ENCODE measurements around the gene ADGRV1. TPM values are rescaled to one million over a fixed set of nuclear protein-coding genes. Genes with fewer than 3 reads are reported as not detected.
A peak's percentile ranks its signal among the peaks of the same experiment; 100 is the strongest.
"Not testable (repeated sequence)": the region's sequence is repeated elsewhere in the genome, so short reads cannot be mapped to it uniquely, and the experiment has no call there.

ADGRV1 gene
- polyA plus RNA-seq, 10 donors = 0.19 to 8.6 (median 0.98) TPM

DNA sequence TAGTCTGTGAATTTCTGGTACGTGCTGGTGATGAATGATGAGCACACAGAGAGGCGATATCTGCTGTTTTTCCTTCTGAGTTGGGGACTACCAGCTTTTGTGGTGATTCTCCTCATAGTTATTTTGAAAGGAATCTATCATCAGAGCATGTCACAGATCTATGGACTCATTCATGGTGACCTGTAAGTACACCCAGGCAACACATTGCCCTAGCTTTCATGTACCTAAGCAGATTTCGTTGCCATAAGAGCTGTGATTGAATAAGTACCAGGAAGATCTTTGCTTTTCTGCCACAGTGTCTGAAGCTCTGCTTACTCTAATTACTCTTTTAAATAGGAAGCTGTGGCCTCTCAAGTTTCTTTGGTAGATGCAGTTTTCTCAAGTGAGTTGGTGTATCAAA is 426.7 kb downstream of the ADGRV1 start:
- no peak for DNase-seq

DNA sequence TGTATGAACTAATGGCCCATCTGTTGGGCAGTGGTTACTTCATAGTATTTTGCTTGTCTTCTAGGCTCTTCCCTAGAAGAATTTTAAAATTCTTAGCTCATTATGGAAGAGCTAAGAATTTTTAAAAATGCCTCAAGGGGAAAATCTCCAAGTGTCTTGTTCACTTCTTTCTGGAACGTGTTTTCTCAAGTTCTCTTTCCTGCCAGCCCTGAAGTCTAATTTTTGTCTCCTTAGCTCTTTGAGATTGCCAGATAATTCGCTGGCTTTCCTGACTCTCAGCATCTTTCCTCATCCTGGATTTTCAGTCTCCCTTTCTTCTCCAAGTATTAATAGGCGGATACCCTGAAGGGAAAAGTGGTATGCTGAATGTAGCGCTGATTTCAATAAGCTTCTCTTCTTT is 429.1 kb downstream of the ADGRV1 start:
- DNase-seq = peak; percentile 11 to 75 (median 66)

DNA sequence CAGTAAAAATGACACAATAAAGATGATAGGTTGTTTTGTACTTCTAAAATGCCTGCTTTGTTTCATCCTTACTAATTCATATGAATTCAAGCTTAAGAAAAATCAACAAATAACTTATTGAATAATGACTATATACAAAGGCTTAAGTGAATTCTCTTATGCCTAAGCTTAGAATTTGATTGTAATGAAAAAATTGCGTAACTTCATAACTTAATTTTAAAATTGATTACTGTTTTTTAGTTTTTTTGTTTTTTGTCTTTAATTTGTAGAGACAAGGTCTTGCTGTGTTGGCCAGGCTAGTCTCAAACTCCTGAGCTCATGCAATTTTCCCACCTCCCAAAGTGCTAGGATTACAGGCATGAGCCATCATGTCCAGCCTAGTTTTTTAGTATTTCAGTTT is 432.6 kb downstream of the ADGRV1 start:
- no peak for DNase-seq

DNA sequence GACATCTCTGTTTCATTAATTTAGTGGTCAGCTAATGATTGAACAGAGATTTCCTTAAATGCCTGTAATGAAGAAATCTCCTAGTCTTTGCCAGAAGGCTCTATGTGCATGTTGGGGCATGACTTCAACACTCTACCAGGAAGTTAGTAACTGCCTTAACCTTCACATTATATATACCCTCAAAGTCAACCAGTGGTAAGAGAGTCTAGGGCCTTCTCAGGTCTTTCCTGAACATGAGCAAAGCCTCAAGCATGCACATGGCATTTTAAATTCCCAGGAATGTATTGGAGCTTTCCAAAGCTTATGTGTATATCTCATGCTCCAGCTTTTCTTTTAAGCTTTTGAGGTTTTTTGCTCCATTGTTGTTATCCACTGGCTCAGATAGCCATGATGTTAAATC is 436.2 kb downstream of the ADGRV1 start:
- no peak for DNase-seq

DNA sequence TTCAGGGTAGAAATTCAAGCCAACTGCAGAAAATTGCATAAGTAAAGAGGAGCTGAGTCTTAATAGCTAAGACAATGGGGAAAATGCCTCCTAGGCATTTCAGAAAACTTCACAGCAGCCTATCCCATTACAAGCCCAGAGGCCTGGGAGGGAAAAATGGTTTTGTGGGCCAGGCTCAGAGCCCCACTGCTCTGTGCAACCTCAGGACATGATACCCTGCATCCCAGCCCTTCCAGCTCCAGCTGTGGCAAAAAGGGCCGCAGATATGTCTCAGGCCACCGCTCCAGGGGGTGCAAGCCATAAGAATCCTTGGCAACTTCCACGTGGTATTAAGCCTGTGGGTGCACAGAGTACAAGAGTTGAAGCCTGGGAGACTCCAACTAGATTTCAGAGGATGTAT is 437.5 kb downstream of the ADGRV1 start:
- no peak for DNase-seq

DNA sequence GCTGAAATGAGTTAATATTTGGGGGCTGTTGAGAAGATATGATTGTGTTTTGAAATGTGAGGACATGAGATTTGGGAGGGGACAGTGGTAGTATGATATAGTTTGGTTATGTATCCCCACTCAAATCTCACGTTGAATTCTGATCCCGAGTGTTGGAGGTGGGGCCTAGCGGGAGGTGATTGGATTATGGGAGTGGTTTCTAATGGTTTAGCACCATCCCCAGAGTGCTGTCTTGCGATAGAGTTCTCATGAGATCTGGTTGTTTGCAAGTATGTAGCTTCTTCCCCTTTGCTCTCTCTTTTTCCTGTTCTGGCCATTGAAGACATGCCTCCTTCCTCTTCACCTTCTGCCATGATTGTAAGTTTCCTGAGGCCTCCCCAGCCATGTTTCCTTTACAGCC is 438.5 kb downstream of the ADGRV1 start:
- no peak for DNase-seq

DNA sequence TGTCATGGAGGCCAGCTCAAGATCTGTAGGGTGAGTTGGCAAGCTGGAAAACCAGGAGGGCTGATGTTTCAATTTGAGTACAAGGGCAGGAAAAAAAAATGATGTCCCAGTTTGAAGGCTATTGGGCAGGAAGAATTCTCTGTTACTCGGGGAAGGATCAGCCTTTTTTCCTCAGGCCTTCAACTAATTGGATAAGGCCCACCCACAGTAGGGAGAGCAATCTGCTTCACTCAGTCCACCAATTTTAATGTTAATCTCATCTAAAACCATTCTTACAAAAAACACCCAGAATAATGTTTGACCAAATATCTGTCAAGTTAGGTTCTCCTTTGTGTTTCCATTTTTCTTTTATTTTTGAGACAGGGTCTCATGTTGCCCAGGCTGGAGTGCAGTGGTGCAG is 442.1 kb downstream of the ADGRV1 start:
- no peak for DNase-seq

DNA sequence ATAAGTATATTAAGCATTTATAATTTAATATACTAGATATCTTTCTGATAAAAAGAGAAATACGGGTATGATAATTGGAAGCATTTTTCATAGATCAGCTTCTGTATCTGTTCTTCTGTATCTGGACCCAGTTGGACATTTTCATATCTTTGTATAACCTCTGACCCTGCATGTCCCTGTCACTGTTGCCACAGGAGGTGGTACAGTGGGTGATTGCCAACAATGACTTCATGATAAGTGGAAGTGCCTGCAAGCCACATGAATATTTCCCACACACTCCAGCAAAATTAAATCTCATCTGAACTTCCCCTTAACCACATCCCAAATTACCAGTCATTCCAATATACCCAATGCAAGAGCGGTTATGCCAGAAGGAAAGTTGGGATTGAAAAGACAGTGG is 448.1 kb downstream of the ADGRV1 start:
- no peak for DNase-seq

DNA sequence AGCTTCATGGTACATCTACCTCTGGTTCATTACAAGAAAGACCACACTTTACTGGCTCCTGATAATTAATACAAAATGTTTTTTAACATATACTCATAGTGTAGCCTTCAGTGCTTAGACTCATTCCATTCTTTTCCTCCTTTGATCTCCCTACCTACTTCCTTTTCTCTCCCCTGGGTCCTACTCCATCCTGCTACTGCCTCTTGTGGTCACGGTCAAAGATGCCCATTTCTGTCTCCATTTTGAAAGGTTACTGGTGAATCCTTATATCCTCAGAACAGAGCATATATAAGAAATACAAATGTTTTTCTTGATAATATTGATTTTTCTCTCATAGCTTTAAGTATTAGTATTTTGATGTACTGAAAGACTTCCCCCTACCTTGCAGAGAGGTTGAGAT is 448.7 kb downstream of the ADGRV1 start:
- DNase-seq = no peak

DNA sequence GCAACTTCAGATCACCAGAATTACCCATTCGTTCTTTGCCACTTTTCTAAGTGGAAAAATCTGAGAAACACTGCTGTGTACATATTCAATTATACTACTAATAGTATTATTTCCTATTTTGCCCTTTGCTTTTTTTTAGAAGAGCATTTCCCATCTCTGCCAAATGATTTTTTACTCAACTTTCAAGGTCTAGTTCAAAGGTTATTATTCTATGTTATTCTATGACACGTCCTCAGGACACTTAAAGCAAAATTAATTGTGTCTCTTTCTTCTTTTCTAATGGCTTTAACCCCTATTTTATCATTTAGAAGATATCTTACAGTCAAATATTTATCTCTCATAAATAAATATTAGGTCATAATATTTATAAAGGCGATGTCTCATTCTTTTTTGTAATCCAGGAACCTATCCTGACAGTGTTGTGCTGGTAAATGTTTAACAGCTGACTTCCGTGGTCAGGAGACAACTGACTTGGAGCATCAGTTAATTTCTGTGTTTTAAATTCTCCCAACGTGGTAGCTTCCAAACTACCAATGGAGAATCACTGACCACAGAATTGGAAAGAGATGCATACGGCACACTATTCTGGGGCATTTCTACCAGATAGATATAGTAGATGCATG is 449.3 kb downstream of the ADGRV1 start:
- DNase-seq = no peak

DNA sequence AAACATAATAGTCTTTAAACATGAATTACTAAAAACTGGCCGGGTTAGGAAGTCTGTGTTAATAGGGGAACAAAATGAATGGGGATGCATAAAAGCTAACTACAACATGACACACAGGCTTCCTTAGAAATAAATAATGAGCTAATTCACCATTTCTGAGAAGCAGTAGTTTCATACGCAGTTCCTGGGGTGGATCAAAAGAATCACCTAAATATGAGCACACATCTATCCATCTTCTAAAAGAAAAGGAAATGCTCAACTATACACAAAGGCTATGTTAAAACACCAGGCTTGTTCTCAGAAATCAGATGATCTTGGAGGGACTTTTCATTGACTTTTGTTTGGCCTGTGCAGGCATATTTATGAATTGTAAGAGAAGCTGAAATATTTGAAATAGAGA is 451.5 kb downstream of the ADGRV1 start:
- no peak for DNase-seq

DNA sequence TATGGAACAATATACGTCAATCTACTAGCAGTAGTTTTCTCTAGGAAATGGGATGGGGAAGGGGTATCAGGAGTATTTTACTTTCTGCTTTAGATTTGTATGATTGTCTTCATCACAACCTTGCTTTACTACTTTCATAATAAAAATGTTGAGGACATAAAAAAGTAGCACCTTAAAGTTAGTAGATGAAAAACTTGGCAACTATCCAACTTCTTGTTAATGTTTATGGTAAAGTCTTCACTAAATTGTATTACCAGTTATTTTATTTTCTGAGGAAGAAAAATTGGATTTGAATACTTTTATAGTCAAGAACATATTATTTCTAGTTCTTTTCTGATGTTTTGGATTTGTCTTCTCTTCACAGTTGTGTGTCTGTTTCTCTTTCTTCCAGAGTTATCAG is 452.4 kb downstream of the ADGRV1 start:
- DNase-seq = no peak

DNA sequence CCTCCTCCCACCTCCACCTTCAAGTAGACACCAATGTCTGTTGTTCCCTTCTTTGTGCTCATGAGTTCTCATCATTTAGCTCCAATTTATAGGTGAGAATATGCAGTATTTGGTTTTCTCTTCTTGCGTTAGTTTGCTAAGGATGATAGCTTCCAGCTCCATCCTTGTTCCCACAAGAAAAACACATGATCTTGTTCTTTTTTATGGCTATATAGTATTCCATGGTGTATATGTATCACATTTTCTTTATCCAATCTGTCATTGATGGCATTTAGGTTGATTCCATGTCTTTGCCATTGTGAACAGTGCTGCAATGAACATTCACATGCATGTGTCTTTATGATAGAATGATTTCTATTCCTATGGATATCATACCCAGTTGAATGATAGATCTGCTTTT is 454.3 kb downstream of the ADGRV1 start:
- DNase-seq = not testable (repeated sequence)

DNA sequence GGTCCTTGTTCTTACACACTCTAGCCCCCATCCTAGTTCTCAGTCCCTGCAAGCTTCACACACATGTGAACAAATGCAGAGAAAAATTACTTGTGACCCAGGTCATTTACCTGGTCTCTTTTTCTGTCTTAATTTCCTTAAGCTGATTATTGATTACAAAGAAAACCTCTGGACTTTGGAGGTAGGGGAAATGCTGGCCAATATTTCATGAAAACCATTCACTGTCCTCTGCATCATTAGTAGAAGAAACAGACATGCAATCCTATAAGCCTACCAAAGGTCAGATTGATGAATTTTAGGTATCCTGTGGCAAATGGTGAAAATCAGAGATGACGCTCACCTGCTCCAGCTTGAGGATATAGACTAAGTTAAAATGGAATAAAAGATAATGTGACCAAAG is 457.7 kb downstream of the ADGRV1 start:
- no peak for DNase-seq

DNA sequence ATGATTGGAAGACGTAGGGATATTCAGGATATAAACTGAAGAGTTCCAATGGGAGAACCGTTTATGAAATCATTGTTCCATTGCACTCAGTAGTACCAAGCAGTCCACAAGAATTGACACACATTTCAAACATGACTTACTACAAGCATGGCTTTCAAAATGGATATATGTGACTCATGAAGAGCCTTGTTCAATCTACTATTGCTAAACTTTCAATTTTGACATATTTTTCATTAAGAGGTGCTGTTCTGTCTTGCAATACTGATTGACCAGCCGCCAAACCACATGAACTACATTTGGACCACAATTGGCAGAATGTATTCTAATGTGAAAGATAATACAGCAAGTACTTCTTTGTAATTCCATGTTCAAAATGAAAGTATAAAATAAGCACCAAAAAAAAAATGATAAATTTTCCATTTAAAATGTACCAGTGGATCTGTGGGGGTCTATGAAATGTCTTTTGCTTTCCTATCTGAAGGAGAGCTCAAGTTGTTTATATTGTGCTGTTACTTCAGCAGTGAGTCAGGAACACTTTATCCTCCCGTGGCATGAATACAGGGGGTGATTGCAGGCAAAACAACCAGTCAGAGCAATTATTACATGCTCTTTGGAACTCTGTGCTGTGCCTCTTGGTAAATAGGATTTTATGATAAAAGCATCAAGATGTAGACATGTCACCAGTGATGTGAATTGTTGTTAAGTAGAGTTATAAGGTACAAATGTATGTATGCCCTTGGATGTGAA is 458.5 kb downstream of the ADGRV1 start:
- no peak for DNase-seq

DNA sequence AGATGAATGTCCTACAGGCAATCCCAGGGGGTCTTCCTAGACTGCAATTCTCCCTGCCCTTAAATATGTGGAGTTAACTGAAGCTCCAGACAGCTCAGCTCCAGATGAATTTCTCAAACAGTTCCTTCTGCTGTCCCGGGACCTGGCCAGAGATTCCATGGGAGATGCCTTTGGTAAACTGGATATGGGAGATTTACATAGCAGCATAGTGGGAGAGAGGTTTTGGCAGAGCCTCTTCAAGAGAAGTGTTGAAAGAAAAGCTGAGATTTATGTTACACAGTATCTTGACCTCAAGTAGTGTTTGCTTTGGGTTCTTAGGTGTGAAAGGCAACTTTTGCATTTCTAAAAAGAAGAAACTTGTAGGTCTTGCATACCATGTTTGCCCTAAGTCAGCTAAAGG is 459.6 kb downstream of the ADGRV1 start:
- DNase-seq = no peak

DNA sequence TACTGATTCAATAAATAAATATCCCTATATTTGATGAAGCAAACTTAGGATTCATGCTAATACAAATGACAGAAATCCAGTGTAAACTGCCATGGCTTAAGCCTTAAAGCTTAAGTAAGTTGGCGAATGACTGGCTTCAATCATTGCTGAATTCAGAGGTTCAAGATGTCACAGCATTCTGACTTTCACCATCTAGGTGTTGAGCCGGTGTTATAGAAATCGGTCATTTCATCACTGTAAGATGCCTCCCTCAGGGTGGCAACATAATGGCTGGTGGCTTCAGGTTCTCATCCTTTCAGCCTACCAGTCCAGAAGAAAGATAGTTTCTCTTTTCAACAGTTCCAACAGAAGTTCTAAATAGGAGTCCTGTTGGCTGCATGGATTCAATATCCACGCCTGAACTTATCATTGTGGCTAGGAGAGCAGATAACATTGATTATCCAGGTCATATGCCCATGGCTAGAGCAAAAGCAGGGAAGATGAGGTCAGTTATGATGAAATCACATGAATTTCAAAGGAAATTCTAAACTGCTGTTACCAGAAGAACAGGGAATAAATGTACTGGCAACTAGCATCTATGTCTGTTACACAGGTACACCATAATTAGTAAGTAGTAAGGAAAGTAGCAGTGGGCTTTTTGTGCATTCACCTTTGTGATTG is 460.2 kb downstream of the ADGRV1 start:
- no peak for DNase-seq

DNA sequence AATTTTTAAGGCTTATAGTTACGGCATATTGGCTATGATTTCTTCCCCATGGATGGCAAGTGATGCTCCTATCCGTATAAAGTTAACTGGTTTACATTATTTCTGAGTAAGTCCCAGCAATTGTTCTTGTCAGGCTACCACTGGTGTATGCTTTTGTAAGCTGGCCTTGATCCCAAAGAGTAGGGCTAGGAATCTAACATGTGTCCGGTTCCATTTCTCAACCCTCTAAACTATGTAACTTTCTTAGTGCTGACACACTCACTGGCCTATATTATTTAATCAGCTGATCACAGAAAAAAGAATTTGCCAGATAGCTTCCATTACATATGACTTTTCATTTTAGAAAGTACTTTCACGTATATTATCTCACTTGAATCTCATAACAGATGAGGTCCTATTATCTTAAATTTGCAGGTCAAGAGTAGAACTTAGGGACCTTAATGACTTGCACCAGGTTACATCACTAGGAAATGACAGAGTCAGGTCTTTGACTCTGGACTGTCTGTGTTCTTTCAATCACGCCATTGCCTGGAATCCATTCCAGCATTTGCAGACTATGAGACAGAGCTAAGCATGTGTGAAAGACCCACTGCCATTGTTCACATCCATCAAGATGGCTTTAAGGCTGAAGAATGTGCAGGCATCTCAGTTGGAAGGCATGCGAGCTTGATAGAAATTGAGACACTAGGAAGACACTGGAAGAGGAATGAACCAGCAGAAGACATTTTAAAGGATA is 461.6 kb downstream of the ADGRV1 start:
- DNase-seq = no peak

DNA sequence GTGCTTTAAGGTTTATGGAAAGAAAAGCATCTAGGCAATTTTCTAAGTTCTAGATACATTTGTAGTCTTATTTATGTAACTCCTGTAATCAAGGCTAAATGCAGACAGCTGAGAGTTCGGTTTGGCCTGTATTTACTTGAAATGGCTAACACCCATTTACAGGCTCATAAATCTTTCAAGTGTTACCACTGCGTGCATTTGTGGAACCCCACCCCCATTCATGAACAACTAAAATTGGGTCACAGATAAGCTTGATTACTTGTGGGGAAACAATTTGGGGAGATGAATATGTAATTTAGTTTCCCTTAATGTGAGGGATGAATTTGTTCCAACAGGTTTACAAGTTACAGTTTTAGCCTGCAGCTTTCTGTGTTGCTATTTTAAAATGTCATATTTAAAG is 463.9 kb downstream of the ADGRV1 start:
- DNase-seq = no peak

DNA sequence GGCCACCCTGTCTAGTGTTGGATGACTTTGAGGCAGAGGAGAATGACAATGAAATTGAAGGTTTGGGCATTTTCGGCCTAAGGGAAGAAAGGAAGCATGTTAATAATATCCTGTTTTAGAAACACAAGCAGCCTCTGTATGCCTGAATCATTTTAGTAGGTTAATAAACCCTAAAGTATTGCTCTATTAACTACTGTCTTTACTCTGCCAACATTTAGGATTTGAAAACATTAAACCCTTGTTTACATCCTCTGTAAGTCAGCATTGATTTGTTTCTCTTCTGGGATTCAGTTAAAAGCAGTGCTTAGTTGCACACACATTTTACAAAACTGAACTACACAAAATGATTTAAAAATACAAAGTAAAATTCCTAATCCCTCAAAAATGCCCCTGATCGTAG is 465.6 kb downstream of the ADGRV1 start:
- peak in 1 of 3 donors; percentile 67 for DNase-seq

DNA sequence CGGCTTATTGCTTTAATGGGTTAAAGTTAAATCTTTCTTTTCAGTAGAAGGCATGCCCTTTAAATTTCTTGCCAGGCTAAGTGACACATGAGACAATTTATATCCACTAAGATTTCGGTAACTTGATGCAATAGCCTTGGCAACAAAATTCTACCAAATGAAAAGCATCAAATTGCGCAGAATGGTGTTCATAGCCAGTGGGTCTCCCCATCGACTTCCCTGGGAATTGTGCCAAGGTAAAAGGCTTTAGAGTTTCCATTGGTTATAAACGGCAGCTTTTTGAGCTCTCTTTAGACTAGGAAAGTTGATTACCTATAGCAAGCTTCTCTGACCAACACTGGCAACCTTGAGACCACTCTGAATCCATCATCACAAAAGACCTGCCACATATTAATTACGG is 466.1 kb downstream of the ADGRV1 start:
- peak; percentile 51 to 90 (median 75) for DNase-seq

DNA sequence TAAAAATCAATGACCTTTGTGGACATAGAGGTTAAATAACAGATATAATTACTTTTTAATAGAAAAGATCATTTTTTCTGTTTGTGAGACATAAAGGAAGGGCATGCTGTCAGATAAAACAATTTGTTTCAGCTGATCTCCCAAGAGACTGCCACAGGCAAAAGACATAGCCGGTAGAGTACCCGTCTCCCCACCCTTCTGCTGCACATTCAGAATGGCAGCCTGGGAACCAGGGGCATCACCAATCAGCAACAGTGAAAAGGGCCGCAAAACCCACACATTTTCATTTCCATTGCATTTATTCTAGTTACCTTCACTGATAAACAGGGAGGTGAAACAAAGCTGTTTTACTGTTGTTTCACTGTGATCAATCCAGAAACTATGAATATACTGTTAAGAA is 466.9 kb downstream of the ADGRV1 start:
- no peak for DNase-seq

DNA sequence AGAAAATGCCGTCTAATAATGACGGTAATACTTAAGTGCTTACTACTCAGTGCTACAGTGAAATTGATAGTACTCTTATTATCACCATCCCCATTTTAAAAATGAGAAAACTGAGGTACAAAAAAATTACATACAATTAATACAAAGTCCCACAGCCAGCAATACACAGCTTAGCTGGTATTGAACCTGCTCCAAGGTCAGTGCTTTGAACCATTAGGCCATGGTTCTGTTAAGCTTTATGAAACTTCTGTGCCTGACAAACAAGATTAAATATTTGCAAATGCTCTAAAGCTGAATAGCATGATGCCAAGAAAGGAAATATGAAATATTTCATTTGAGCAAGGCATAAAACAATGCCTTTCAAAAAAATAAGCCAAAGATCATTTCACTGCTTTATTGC is 467.4 kb downstream of the ADGRV1 start:
- DNase-seq = no peak
